GM12874 (cell line): ENCODE results near the gene LAMP1.

Experiments
- TF ChIP-seq, protein P1 (sequence below): IDR thresholded peaks from 2 replicates; pipeline ENCODE4 v1.5.1; 2011; ENCODE audit warnings: low read depth, mild to moderate bottlenecking, control low read depth, low read length, moderate library complexity; ENCODE audit not compliant: insufficient read depth

LAMP1 gene

GRCh38 chr13:113337556-113337955, 40.5 kb downstream of the LAMP1 start:
- TF ChIP-seq, protein P1, sequence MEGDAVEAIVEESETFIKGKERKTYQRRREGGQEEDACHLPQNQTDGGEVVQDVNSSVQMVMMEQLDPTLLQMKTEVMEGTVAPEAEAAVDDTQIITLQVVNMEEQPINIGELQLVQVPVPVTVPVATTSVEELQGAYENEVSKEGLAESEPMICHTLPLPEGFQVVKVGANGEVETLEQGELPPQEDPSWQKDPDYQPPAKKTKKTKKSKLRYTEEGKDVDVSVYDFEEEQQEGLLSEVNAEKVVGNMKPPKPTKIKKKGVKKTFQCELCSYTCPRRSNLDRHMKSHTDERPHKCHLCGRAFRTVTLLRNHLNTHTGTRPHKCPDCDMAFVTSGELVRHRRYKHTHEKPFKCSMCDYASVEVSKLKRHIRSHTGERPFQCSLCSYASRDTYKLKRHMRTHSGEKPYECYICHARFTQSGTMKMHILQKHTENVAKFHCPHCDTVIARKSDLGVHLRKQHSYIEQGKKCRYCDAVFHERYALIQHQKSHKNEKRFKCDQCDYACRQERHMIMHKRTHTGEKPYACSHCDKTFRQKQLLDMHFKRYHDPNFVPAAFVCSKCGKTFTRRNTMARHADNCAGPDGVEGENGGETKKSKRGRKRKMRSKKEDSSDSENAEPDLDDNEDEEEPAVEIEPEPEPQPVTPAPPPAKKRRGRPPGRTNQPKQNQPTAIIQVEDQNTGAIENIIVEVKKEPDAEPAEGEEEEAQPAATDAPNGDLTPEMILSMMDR = no peak

GRCh38 chr13:113337976-113338375, 40.9 kb downstream of the LAMP1 start:
- TF ChIP-seq, protein P1 = no peak

DNA sequence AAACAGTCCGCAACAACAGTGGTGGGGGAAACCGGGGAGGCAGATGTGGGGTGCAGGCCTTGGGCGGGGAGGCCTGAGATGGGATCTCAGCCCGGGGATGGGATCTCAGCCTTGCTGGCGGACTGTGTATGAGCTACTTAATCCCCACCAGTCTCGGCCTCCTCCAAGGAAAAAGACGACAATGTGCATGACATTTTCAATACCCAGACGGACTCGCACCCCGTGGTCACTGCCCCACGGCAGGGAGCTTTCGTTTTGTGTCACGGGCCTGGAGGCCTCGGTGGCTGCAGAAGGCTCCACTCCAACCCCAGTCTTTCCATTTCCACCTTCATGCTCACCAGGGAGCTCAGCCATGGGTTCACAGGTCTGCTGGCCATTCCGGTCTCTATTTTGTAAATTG, 41.4 kb downstream of the LAMP1 start:
- TF ChIP-seq, protein P1 = no peak

- TF ChIP-seq, protein P1 = no peak
Measured at GRCh38 chr13:113342820-113343691, 46.0 kb downstream of the LAMP1 start.

DNA sequence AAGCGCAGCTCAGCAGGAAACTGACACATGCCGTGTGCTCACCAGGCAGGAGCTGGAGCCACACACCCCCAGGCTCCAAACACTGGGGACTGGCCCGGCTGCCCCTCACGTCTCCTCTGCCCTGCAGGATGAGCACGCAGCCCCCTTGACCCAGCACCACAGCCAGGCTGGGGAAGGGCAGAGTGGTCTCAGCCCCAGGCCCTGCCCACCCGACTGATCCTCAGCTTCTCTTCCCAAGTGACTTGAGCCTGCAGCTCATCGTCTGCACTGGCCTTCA, 46.6 kb downstream of the LAMP1 start:
- TF ChIP-seq, protein P1 = no peak

DNA sequence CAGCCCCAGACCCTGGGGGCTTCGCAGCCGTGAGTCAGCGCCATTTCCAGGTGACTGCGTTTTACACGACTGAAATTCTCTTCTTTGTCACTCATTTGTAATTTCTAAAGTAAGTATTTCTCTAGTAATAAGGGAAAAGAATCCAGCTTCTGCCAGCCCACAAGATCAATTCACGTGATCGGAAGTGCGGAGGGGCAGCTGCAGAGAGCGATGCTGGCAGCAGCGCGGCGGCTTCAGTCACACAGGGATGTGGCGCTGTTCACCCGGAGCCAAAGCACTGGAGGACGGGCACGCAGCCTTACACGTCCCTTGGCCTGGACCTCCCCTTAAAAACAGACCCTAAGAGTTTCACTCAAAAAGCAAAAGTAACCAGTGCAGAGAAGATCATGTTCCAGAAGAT, 48.4 kb downstream of the LAMP1 start:
- TF ChIP-seq, protein P1 = no peak

DNA sequence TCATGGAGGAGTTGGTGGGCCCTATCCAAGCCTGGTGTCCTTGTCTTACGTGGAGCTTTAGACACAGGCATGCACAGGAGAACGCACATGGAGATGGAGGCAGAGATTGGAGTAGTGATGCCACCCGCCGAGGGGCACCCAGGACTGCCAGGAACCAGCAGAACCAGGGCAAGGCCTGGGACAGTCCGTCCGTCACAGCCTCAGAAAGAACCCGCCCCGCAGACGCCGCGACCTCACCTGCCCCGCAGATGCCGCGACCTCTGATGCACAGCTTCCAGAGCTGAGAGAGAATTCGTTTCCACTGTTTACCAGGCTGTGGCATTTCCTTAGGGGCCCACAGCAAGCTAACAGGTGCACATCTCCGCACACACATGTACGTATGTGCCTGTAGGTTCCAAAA, 51.6 kb downstream of the LAMP1 start:
- TF ChIP-seq, protein P1 = no peak

DNA sequence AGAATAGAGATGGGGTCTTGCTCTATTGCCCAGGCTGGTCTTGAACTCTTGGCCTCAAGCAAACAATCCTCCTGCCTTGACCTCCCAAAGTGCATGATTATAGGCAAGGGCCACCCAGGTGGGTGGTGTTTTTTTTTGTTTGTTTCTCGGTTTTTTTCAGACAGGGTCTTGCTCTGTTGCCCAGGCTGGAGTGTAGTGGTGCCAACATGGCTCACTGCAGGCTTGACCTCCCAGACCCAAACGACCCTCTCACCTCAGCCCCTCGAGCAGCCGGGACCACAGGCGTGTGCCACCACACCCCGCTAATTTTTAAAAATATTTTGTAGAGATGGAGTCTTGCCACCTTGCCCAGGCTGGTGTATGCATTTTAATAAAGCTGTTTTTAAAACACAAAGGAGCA, 52.0 kb downstream of the LAMP1 start:
- TF ChIP-seq, protein P1 = no peak
